Cardiac muscle cell (in vitro differentiated cells and primary cell): Measurements from ENCODE around the gene ZBTB12. TPM values are rescaled to one million over a fixed set of nuclear protein-coding genes. Genes with fewer than 3 reads are reported as not detected.
"Not testable (repeated sequence)": the region's sequence is repeated elsewhere in the genome, so short reads cannot be mapped to it uniquely, and the experiment has no call there.

Experiments
- DNase-seq, 2 donors: peaks; one replicate each; pipeline versions ENCODE4 v3.0.0 to v3.0.0-alpha.2; 2010 to 2017; ENCODE audit warnings: low read depth in 1 of 2, low spot score in 1 of 2
- H3K27ac ChIP-seq: fragments of 200-600 bp; sonication (generic); 2 replicates; pipeline ENCODE4 v1.5.1; 2016
- H3K27me3 ChIP-seq: fragments of 200-600 bp; sonication (generic); 2 replicates; pipeline ENCODE4 v1.6.0; 2016; ENCODE audit warnings: control low read depth
- H3K36me3 ChIP-seq: fragments of 200-600 bp; sonication (generic); 2 replicates; pipeline ENCODE4 v1.5.1; 2016; ENCODE audit warnings: control low read depth
- H3K4me1 ChIP-seq: fragments of 200-600 bp; sonication (generic); 2 replicates; pipeline ENCODE4 v1.8.1; 2017; ENCODE audit warnings: low read depth, mild to moderate bottlenecking, mixed run types
- H3K4me3 ChIP-seq: fragments of 200-600 bp; sonication (generic); 2 replicates; pipeline ENCODE4 v1.5.1; 2016; ENCODE audit warnings: mild to moderate bottlenecking
- H3K9me3 ChIP-seq: fragments of 200-600 bp; sonication (generic); 2 replicates; pipeline ENCODE4 v1.5.1; 2017; ENCODE audit warnings: low read depth, mild to moderate bottlenecking, control low read depth
- polyA plus RNA-seq: library from polyadenylated mRNA; unstranded; fragments of >200 nt; fragmentation: Nextera tagmentation; extraction: Ambion mirVana; gene quantifications from 2 replicates; pipeline ENCODE4 v1.2.1, GENCODE V29; 2016
- total RNA-seq: library from RNA; depleted of rRNA; stranded (reverse); fragments of >200 nt; gene quantifications from 2 replicates; pipeline ENCODE4 v1.2.3, GENCODE V29; 2016
- TF ChIP-seq, protein P1 (sequence below): IDR thresholded peaks from 2 replicates; pipeline ENCODE4 v1.5.1; 2012; ENCODE audit warnings: low read depth, mild to moderate bottlenecking, low read length

ZBTB12 gene
- total and polyA plus RNA-seq, 2 experiments from 2014 or later, result 32.0 TPM; not detected in 1

DNA sequence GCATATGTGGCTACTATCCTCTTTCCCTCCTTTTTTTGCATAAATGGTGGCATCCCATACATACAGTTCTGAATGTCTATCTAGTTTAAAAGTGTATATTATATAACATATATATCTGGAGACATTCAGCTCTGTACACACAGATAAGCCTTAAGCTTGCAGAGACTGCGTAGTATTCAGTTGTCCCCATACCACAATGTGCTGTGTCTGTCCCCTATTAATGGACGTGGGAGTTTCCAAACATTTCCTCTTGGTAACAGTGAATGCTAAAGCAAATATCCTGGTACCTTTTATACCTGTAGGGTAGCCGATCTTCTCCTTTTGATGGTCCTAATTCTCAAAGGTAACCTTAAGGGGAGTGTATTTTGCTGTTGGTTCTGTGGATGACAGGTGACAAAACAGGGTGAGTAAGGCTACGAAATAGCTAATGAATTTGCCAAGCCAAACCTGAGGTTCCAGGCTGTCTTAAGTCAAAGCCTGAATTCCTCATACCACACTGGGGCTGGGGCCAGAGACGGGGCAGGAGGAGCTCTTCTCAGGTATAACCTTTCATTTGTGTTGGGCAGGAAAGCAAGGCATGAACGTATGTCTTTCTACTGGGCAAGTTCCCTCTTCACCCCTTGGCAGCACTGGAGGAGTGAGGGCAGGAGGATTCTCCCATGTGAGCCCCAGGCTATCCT is 17.9 kb upstream of the ZBTB12 start:
- TF ChIP-seq, protein P1, sequence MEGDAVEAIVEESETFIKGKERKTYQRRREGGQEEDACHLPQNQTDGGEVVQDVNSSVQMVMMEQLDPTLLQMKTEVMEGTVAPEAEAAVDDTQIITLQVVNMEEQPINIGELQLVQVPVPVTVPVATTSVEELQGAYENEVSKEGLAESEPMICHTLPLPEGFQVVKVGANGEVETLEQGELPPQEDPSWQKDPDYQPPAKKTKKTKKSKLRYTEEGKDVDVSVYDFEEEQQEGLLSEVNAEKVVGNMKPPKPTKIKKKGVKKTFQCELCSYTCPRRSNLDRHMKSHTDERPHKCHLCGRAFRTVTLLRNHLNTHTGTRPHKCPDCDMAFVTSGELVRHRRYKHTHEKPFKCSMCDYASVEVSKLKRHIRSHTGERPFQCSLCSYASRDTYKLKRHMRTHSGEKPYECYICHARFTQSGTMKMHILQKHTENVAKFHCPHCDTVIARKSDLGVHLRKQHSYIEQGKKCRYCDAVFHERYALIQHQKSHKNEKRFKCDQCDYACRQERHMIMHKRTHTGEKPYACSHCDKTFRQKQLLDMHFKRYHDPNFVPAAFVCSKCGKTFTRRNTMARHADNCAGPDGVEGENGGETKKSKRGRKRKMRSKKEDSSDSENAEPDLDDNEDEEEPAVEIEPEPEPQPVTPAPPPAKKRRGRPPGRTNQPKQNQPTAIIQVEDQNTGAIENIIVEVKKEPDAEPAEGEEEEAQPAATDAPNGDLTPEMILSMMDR, result no peak
- DNase-seq, result no peak
- Histone ChIP-seq H3K4me3 (no peak overlapping the region), H3K4me1 (no peaks in the 10 kb centered on the region), H3K36me3 (no peaks in the 10 kb centered on the region), H3K27ac (no peak overlapping the region), H3K9me3 (no peaks in the 10 kb centered on the region), H3K27me3 (no peaks in the 10 kb centered on the region)

DNA sequence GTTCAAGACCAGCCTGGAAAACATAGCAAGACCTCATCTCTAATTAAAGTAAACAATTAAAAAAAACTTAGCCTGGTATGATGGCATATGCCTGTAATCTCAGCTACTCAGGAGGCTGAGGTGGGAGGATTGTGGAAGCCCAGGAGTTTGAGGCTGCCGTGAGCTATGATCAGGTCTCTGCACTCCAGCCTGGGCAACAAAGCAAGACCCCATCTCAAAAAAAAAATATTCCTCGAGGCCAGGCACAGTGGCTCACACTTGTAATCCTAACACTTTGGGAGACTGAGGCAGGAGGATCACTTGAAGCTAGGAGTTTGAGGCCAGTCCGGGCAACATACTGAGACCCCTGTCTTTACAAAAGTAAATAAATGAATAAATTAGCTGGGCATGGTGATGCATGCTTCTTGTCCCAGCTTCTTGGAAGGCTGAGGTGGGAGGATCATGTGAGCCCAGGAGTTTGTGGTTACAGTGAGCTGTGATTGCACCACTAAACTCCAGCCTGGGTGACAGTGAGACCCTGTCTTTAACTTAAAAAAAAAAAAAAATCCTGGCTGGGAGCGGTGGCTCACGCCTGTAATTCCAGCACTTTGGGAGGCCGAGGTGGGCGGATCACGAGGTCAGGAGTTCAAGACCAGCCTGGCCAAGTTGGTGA is 16.3 kb upstream of the ZBTB12 start:
- TF ChIP-seq, protein P1, result no peak

DNA sequence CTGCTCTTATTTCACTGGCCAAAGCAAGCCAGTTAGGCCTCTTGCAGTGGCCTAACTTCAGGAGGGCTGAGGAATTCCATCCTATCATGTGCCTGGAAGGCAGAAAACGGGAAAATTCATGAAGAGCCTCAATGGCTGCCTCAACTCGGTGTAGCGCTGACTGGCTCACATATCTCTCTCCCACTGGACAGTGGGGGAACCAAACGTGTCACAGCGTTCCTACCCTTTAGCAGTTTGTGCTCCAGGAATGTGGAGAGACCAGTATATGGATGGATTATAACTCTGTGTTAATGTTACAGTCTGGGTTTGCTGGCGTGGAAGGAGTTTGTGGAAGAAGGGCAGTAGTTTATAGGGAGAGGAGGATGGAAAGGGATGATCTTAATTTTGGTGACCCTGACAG is 13.9 kb upstream of the ZBTB12 start:
- no peaks in the 10 kb centered on the region for H3K27me3 ChIP-seq
- no peak overlapping the region for H3K27ac ChIP-seq
- no peaks in the 10 kb centered on the region for H3K4me1 ChIP-seq
- TF ChIP-seq, protein P1, result no peak
- H3K36me3 ChIP-seq, result no peaks in the 10 kb centered on the region
- DNase-seq, result no peak
- no peaks in the 10 kb centered on the region for H3K9me3 ChIP-seq
- no peak overlapping the region for H3K4me3 ChIP-seq

More for the DNA sequence above, 16.3 kb upstream of the ZBTB12 start:
- DNase-seq, result peak in 1 of 2 donors; percentile 57
- Histone ChIP-seq H3K27ac (no peak overlapping the region), H3K36me3 (no peaks in the 10 kb centered on the region), H3K4me3 (no peak overlapping the region), H3K9me3 (no peaks in the 10 kb centered on the region), H3K27me3 (no peaks in the 10 kb centered on the region), H3K4me1 (no peaks in the 10 kb centered on the region)

DNA sequence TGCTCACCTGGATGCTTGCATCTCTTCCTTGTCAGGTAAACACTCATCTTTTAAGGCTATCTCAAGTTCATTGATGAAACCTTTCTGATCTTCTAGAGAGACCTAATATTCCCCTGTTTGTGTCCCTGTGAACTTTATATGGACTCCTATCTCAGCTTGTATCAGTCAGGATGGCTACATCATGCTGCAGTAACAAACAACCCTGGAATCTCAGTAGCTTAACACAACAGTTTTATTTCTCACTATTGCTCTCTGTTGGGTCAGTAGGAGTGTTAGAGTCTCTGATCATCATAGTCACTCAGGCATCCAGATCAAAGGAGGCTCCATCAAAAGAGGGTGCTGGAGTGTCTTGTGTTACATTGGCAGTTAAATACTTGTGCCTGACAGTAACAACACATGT is 13.5 kb upstream of the ZBTB12 start:
- Histone ChIP-seq H3K27me3 (no peaks in the 10 kb centered on the region), H3K4me1 (no peaks in the 10 kb centered on the region), H3K4me3 (no peak overlapping the region), H3K27ac (no peak overlapping the region), H3K36me3 (no peaks in the 10 kb centered on the region), H3K9me3 (no peaks in the 10 kb centered on the region)
- no peak for DNase-seq
- TF ChIP-seq, protein P1, result no peak

DNA sequence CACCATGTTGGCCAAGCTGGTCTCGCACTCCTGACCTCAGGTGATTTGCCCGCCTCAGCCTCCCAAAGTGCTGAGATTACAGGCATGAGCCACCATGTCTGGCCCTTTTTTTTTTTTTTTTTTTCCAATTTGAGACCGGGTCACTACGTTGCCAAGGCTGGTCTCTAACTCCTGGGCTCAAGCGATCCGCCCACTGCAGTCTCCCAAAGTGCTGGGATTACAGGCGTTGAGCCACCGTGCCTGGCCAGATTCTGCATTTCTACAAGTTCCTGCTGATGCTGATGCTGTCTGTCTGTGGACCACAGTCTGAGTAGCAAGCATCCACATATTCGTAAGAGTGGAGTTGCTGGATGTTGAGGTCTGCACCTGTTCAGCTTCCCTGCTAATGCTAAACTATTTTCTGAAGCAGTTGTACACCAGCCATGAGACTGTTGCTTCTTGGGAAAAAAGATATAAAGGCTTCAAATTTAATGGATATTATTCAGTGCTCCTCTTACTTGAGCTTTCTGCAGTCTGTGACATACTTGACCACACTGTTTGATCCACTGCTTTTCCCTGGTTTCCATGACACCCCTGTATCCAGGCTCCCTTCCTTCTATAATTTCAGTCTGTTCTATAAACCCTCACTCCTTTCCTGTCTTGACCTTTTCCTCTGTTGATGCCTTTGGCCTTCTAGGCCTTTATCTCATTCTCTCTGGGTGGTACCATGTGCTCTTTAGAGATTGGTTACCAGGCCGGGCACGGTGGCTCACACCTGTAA is 10.1 kb upstream of the ZBTB12 start:
- Histone ChIP-seq H3K36me3 (no peaks in the 10 kb centered on the region), H3K4me1 (no peaks in the 10 kb centered on the region), H3K9me3 (no peaks in the 10 kb centered on the region), H3K4me3 (no peak overlapping the region), H3K27ac (no peak overlapping the region), H3K27me3 (no peaks in the 10 kb centered on the region)
- DNase-seq, result no peak
- TF ChIP-seq, protein P1, result no peak

DNA sequence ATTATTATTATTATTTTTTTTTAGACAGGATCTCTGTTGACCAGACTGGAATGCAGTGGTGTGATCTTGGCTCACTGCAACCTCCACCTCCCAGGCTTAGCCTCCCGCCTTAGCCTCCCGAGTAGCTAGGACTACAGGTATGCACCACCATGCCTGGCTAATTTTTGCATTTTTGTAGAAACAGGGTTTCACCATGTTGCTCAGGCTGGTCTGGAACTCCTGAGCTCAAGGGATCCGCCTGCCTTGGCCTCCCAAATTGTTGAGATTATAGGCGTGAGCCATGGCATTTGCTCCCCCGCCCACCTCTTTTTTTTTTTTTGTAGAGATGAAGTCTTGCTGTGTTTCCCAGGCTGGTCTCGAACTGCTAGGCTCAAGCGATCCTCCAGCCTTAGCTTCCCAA is 7.4 kb upstream of the ZBTB12 start:
- not testable (repeated sequence) for H3K27ac ChIP-seq, H3K4me1 ChIP-seq, H3K4me3 ChIP-seq, H3K36me3 ChIP-seq, H3K27me3 ChIP-seq, H3K9me3 ChIP-seq, DNase-seq
